A673 (cell line): ENCODE measurements around the gene CDKL5. TPM values are rescaled to one million over a fixed set of nuclear protein-coding genes. Genes with fewer than 3 reads are reported as not detected.

Experiments
- BruUV-seq: library from RNA; stranded (reverse); fragments of 400-500 nt; replicated peaks from 2 replicates; lab custom pipeline; 2021; lab: Mats Ljungman, UMichigan
- CTCF ChIA-PET: fragments of 300-600 bp; sonication (Branson Sonifier 250); formaldehyde crosslinking; loops from one replicate; lab custom pipeline; 2022; ENCODE audit warnings: antibody characterized with exemption; lab: Charles Lee
- POLR2A ChIA-PET: fragments of 300-600 bp; sonication (Branson Sonifier 250); formaldehyde crosslinking; loops from one replicate; lab custom pipeline; 2022; ENCODE audit warnings: antibody characterized with exemption; ENCODE audit not compliant: low non-redundant PET; lab: Charles Lee
- DNase-seq: peaks from one replicate; pipeline ENCODE4 v3.0.0-alpha.2; 2015; ENCODE audit warnings: low spot score
- H3K27ac ChIP-seq: fragments of 200-600 bp; sonication (generic); 2 replicates; pipeline ENCODE4 v1.5.1; 2016; ENCODE audit warnings: mixed run types, low read depth, mild to moderate bottlenecking, mixed read lengths, antibody characterized with exemption, low read length; ENCODE audit not compliant: poor library complexity, severe bottlenecking
- H3K27me3 ChIP-seq: fragments of 200-600 bp; sonication (generic); replicated peaks from 2 replicates; pipeline ENCODE4 v1.6.1; 2017; ENCODE audit warnings: mixed run types, low read depth, mild to moderate bottlenecking, mixed read lengths, antibody characterized with exemption, low read length; ENCODE audit not compliant: insufficient read depth, poor library complexity
- H3K36me3 ChIP-seq: fragments of 200-600 bp; sonication (generic); 2 replicates; pipeline ENCODE4 v1.6.1; 2016; ENCODE audit warnings: mixed run types, mild to moderate bottlenecking, mixed read lengths, antibody characterized with exemption, low read length; ENCODE audit not compliant: insufficient read depth, poor library complexity, severe bottlenecking
- H3K4me1 ChIP-seq: fragments of 200-600 bp; sonication (generic); 2 replicates; pipeline ENCODE4 v1.6.1; 2017; ENCODE audit warnings: mixed run types, mild to moderate bottlenecking, mixed read lengths, antibody characterized with exemption, low read length; ENCODE audit not compliant: insufficient read depth, poor library complexity, severe bottlenecking
- H3K4me3 ChIP-seq: fragments of 200-600 bp; sonication (generic); 2 replicates; pipeline ENCODE4 v1.5.1; 2016; ENCODE audit warnings: low read depth, mixed run types, mild to moderate bottlenecking, mixed read lengths, low read length; ENCODE audit not compliant: poor library complexity, severe bottlenecking
- H3K9me3 ChIP-seq: fragments of 200-600 bp; sonication (generic); 2 replicates; pipeline ENCODE4 v1.6.1; 2016; ENCODE audit warnings: mixed run types, low read depth, mild to moderate bottlenecking, mixed read lengths, antibody characterized with exemption, low read length; ENCODE audit not compliant: poor library complexity, severe bottlenecking
- CTCF ChIP-seq: fragments of 300-800, 200-600 bp; sonication (generic); conservative IDR thresholded peaks from 2 replicates; pipeline ENCODE4 v1.5.1; 2017; ENCODE audit warnings: low read depth, mild to moderate bottlenecking, antibody characterized with exemption, low read length, moderate library complexity, mixed read lengths
- EZH2 ChIP-seq: fragments of 200-600 bp; sonication (generic); IDR thresholded peaks from 2 replicates; pipeline ENCODE4 v1.6.1; 2017; ENCODE audit warnings: borderline replicate concordance, low read depth, mild to moderate bottlenecking, mixed read lengths, antibody characterized with exemption, low read length; ENCODE audit not compliant: poor library complexity, severe bottlenecking
- intact Hi-C: fragments of 100-400 bp; cut with micrococcal nuclease; formaldehyde crosslinking; loops from one replicate; pipeline ENCODE4 v1.10.0; 2022; ENCODE audit not compliant: unreplicated experiment
- total RNA-seq: library from RNA; stranded (reverse); gene quantifications from 2 replicates; pipeline ENCODE4 v1.2.3, GENCODE V29; 2021

Gene CDKL5
- total RNA-seq, 1 experiment from 2014 or later = 7.5 TPM

GRCh38 chrX:18664947-18665346 is 239.5 kb downstream of the CDKL5 start:
- ChIA-PET POLR2A (no interaction called here), CTCF (no interaction called here)
- DNase-seq = no peak
- Histone ChIP-seq H3K36me3 (no peaks in the 10 kb centered on the region), H3K4me1 (no peaks in the 10 kb centered on the region), H3K27me3 (no peaks in the 10 kb centered on the region), H3K9me3 (no peaks in the 10 kb centered on the region), H3K4me3 (no peak overlapping the region), H3K27ac (no peak overlapping the region)
- intact Hi-C loops = no loop called here
- TF ChIP-seq CTCF (0 out of 2 replicates have a peak, but pooled peaks have one; percentile 9), EZH2 (no peak)
- BruUV-seq = no TSS peak

- no peak for DNase-seq
- no peaks in the 10 kb centered on the region for H3K9me3 ChIP-seq
- intact Hi-C loops = no loop called here
- ChIA-PET CTCF (no interaction called here), POLR2A (no interaction called here)
- BruUV-seq = no TSS peak
- H3K4me3 ChIP-seq = no peak overlapping the region
- H3K27me3 ChIP-seq = no peaks in the 10 kb centered on the region
- H3K27ac ChIP-seq = no peak overlapping the region
- TF ChIP-seq CTCF (no peak), EZH2 (no peak)
- no peaks in the 10 kb centered on the region for H3K36me3 ChIP-seq
- H3K4me1 ChIP-seq = no peaks in the 10 kb centered on the region
These were observed 241.2 kb downstream of the CDKL5 start for GRCh38 chrX:18666614-18667013.

- H3K4me1 ChIP-seq = no peaks in the 10 kb centered on the region
- H3K36me3 ChIP-seq = no peaks in the 10 kb centered on the region
- H3K9me3 ChIP-seq = no peaks in the 10 kb centered on the region
- ChIA-PET POLR2A (no interaction called here), CTCF (no interaction called here)
- H3K4me3 ChIP-seq = no peak overlapping the region
- no peak for DNase-seq
- intact Hi-C loops = no loop called here
- H3K27ac ChIP-seq = no peak overlapping the region
- H3K27me3 ChIP-seq = no peaks in the 10 kb centered on the region
- TF ChIP-seq EZH2 = no peak
- no peak for TF ChIP-seq CTCF
- BruUV-seq = no TSS peak
These were observed 242.8 kb downstream of the CDKL5 start for GRCh38 chrX:18668071-18668835.
